HG03097 (cell line): ENCODE data around the gene NPPB.

Experiments
- ATAC-seq: cut with Tn5 transposase; IDR thresholded peaks from one replicate; pipeline ENCODE4 v1.9.1; 2021; ENCODE audit not compliant: unreplicated experiment, low FRiP score

NPPB gene

DNA sequence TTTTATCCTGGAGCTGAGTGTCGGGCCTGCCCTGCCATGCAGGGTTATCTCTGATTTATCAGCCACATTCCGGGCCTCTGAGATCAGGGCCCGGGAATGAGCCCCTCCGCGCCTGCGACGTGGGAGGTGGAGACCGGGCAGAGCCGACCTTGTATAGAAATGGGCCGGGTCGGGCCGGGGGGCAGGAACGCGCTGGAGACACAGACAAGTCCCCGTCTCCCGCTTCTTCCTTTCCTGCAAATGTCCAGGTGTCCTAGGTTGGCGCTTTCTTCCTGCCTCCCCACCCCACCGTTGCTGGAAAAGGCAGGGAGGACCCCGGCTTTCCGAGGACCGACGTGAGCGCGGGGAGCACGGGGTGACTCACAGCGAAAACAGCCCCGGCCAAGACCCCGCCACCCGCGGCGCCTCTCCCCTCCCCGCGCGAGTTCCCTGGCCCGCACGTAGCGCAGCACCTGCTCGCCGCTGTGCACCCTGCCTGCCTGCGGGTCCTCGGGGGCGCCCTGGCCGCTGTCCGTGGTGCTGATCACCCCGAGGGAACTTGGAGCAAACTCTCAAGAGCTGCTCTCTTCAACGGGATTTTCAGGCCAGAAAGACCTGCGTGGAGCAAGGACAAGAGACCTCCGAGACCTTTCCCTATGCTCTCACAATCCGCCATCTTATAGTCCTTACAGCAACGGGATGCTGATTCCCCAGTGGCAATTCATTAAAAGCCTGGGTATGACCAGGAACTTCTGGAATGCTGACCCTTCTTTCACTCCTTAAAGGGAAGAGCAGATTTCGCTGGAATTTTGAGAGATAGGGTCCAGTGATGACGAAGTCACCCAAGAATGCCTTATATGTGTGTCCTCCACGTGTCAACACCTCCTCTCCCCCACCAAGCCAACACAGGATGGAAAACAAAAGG, 475 bp upstream of the NPPB start:
- ATAC-seq, result no peak

GRCh38 chr1:11858158-11858557, 587 bp downstream of the NPPB start:
- no peak for ATAC-seq

DNA sequence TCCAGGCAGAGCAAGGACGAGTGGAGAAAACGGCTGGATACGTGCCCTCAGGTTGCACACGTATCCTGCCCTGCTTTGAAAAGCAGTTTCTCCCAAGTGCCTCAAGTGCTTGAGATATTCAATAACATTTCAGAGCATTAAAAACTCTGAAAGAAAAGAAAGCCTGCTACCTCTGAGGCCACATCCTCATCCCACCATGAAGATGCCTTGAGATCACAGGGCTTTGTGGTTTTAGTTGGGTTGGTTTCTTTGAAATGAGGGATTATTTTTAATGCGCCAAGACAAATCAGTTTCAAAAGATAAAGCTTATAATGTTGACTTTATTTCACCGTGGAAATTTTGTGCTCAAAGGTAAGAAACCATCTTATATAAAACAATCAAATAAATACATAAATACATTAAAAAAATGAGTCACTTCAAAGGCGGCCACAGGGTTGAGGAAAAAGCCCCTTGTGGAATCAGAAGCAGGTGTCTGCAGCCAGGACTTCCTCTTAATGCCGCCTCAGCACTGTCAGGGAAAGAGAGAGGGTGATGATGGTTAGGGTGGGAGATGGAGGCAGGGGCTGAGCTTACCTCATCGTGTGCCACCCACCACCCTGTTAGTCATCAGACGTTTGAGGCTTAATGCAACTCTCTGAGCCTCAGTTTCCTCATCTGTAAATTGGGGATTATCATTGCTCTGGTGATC, 1.4 kb downstream of the NPPB start:
- no peak for ATAC-seq

- no peak for ATAC-seq
Observed at GRCh38 chr1:11856698-11857097, 2.0 kb downstream of the NPPB start.

DNA sequence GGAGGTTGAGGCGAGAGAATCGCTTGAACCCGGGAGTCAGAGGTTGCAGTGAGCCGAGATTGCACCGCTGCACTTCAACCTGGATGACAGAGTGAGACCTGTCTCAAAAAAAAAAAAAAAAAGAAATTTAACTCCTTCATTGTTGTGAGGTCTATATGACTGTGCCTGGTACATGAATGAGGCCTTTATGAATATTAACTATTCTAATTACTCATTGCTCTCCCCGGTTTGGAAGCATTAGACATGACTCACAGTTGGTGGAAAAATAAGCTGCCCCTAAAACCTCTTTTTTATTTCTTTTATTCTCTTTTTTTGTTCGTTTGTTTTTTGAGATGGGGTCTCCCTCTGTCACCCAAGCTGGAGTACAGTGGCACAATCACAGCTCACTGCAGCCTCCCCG, 3.3 kb downstream of the NPPB start:
- no peak for ATAC-seq

- no peak for ATAC-seq
Observed at GRCh38 chr1:11854519-11854918, 4.2 kb downstream of the NPPB start.

GRCh38 chr1:11851180-11851579, 7.6 kb downstream of the NPPB start:
- no peak for ATAC-seq

- ATAC-seq, result no peak
Observed at GRCh38 chr1:11850156-11850555, 8.6 kb downstream of the NPPB start.

DNA sequence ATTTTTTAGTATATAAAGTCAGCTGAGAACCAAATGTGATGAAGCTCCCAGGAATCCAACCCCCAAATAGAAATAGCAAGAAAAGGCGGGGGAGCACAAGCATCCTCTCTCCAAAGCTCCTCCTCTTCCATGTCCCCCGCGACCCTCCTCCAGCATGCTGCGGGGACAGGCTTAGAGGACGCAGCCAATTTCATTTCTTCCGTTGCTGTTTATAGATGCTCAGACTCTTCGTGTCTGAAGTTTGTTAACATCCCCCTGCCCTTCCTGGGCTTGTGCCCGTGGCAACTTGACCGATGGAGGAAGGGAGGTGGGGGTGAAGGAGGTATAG, 10.4 kb downstream of the NPPB start:
- ATAC-seq, result no peak

DNA sequence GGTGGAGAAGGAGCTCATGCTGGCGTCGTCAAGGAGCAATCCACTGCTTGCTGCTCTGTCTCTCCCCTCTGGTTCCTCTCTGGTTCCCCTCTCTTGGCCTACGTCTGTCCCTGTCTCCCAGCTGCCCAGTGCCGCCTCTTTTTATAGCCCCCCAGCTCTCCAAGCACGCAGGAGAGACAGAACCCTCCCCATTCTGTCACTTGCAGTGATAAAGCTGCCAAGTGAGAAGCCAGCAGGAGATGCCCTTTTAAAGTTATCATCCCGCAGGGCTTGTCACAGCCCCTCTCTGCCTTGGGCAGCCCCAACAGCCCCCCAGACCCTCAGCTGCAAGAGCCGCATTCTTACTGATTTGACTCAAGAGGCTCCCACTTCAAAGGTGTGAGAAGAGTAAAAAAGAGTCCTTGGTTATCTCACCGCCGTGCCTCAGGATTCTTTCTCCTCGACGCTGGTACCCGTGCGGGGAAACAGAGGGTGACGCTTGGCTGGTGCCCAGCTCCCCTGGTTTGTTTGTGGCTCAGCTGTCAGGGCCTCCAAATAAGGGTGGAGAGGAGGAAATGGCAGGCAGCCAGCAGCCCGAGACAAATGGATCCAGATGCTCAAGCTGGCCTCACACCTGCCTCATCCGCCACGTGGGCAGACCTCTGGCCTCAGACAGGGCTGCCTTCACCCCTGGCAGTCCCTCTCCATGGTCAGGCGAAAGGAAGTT, 10.9 kb downstream of the NPPB start, which contains the start of gene NPPA:
TSS of gene NPPA (minus strand) at position 117 of the 706 bp plus-strand sequence. CDS start at position 18, 99 bp downstream.
- no peak for ATAC-seq

- ATAC-seq, result no peak
Observed at GRCh38 chr1:11845641-11846335, 13.0 kb downstream of the NPPB start.

DNA sequence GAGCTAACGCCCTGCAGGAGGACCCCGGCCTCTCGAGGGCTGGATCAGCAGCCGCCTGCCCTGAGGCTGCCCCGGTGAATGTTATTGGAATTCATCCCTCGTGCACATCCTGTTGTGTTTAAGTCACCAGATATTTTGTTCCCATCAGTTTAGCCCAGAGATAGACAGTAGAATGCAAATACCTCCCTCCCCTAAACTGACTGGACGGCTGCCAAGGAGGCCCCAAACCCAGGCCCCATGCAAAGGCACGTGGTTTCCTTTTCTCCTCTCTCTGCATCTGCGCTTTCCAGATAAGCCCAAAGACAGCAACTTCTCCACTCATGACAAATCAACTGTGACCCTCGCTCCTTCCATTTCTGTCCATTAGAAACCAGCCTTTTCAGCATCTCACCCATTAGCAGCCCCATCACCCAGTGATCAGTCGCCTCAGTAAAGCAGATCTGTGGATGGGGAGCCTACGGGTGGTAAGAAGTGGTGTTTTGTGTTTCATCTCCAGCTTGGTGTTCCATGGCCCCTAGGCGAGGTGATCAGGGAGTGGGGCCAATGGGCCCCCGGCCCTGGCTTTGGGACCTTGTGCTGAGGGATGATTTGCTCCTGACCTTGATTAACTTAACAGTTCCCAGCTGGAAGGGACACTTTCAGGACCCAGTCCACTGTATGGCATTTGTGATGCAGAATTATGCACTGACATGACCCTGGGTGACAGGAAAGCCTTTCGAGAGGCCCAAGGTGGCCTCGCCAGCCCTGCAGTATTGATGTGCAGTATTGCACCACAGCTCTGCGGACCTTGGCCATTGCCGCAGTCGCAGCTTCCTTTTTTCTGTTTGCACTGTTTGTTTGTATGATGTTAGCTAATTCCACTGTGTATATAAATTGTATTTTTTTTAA, 16.3 kb downstream of the NPPB start:
- no peak for ATAC-seq

DNA sequence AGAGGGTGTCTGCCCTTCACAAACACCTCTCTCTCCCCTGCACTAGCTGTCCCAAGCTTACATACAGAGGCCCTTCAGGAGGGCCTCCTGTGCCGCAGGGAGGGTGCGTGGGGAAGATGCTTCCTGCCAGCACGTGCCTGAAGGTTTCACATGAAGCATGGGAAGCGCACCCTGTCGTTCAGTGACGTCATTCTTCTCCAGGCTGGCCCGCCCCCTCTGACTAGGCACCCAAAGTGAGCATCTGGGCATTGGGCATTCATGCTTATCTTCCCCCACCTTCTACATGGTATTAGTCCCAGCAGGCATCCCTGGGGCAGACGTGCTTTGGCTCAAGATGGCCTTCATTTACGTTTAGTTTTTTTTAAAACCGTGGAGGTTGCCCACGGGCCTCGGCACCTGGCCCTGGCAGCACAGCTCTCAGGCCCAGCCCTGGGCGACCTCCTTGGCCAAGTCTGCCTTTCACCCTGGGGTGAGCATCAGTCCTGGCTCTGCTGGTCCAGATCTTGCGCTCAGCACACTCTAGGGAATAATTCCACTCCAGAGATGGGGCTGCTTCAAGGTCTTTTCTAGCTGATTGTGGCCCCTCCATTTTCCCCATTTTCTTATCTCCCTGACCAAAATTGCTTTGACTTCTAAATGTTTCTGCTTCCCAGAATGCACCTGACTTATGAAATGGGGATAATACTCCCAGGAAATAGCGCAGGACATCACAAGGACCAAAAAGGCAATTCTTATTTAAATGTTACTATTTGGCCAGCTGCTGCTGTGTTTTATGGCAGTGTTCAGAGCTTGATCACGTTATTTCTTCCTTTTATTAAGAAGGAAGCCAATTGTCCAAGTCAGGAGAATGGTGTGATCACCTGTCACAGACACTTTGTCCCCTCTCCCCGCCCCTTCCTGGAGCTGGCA, 17.2 kb downstream of the NPPB start:
- ATAC-seq, result no peak

DNA sequence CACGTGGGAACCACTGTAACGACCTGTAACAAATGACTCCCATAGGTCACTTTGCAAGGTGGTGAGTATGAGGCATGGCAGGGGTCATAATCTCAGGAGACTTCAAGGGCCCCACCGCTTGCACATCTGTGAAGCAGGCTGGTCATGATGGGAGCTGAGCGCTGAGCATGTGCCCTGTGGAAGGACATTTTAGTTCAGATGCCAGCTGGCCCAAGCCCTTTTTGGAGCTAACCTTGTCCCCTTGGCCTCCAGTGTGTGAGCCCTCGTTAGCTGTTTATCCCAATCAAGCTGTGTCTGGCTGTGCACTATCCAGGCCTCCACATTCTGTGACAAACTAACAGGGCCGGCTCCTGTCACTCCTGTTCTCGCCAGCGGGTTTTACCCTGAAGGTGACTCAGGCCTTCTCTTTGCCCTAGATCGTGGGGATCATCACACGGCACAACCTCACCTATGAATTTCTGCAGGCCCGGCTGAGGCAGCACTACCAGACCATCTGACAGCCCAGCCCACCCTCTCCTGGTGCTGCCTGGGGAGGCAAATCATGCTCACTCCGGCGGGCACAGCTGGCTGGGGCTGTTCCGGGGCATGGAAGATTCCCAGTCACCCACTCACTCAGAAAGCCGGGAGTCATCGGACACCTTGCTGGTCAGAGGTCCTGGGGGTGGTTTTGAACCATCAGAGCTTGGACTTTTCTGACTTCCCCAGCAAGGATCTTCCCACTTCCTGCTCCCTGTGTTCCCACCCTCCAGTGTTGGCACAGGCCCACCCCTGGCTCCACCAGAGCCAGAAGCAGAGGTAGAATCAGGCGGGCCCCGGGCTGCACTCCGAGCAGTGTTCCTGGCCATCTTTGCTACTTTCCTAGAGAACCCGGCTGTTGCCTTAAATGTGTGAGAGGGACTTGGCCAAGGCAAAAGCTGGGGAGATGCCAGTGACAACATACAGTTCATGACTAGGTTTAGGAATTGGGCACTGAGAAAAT, 18.7 kb downstream of the NPPB start:
- no peak for ATAC-seq

DNA sequence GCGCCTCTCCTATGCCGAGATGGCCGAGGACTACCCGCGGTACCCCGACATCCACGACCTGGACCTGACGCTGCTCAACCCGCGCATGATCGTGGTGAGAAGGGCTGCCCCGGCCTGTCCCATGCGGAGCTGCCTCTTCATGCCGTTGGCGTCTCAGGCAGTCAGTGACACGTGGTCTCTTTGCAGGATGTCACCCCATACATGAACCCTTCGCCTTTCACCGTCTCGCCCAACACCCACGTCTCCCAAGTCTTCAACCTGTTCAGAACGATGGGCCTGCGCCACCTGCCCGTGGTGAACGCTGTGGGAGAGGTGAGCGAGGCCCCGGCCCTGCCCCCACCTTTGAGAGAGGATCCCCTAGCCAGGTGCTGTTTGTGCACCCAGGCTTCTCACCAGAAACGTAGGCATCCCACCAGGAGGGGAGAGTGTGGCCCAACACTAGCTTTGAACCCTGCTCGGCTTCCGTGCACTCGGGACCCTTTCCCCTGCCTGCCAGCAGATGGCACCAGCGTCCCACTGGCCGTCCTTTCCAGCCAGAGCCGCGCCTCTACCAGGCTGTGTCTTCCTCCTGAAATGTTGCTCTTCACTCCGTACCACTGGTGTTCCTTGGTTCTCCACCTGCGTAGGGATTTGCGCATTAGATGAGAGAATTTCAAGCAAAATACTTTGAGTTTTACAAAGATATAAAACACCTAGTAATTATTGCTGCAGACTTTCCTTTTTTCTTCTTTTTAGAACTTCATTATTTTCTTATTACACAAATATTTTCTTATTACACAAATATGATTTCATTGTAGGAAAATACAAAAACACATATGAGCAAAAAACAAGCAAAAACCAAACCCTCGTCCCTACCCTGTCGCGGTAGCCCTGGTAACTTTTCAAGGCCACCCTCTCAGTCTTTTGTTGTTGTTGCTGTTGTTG, 20.1 kb downstream of the NPPB start:
- peak; percentile 60 for ATAC-seq

DNA sequence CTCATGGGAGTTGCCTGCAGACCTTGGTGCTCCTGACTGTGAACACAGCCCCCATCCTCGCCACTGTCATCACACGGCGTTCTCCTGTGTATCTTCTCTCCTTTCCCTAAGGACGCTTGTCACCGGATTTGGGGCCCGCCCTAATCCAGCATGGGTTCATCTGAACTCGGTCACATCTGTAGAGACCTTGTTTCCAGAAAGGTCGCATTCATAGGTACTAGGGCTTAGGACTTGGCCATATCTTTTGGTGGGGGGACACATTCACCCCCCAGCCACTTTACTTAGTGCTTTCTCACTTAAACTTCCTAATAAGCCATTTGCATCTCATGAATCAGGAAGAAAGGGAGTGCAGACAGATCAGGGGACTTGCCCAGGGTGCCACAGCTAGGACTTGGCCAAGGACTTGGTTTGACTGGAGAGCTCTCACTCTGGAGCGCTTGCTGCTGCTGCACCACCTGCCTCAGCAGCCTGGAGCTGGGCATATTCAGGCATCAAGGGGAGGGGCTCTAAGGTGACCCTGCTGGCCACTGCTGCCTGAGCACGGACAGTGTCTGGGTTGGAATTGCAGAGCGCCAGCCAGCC, 20.9 kb downstream of the NPPB start:
- no peak for ATAC-seq
